KOPT-K1 (cell line): ENCODE measurements around the gene LAMA5.

Experiments
- H3K27ac ChIP-seq: fragments of 200-600 bp; sonication (generic); 2 replicates; pipeline ENCODE4 v1.5.1; 2016; ENCODE audit warnings: antibody characterized with exemption, mild to moderate bottlenecking, low read depth, low read length; ENCODE audit not compliant: poor library complexity, severe bottlenecking
- H3K36me3 ChIP-seq: fragments of 200-600 bp; sonication (generic); 2 replicates; pipeline ENCODE4 v1.5.1; 2017; ENCODE audit warnings: antibody characterized with exemption, mild to moderate bottlenecking, low read length, moderate library complexity; ENCODE audit not compliant: insufficient read depth
- H3K9me3 ChIP-seq: fragments of 200-600 bp; sonication (generic); 2 replicates; pipeline ENCODE4 v1.5.1; 2017; ENCODE audit warnings: antibody characterized with exemption, low read length, mild to moderate bottlenecking; ENCODE audit not compliant: insufficient read depth, poor library complexity, severe bottlenecking

Gene LAMA5

GRCh38 chr20:62370115-62370806, 3.1 kb upstream of the LAMA5 start:
- H3K36me3 ChIP-seq = no peaks in the 10 kb centered on the region
- no peak overlapping the region for H3K27ac ChIP-seq
- no peaks in the 10 kb centered on the region for H3K9me3 ChIP-seq

- no peaks in the 10 kb centered on the region for H3K36me3 ChIP-seq
- H3K9me3 ChIP-seq = no peaks in the 10 kb centered on the region
- no peak overlapping the region for H3K27ac ChIP-seq
These were observed 2.7 kb upstream of the LAMA5 start for GRCh38 chr20:62369815-62370114.

GRCh38 chr20:62368976-62369814, 2.1 kb upstream of the LAMA5 start:
- Histone ChIP-seq H3K27ac (no peak overlapping the region), H3K36me3 (no peaks in the 10 kb centered on the region), H3K9me3 (no peaks in the 10 kb centered on the region)

GRCh38 chr20:62368392-62368975, 1.4 kb upstream of the LAMA5 start:
- Histone ChIP-seq H3K36me3 (no peaks in the 10 kb centered on the region), H3K27ac (no peak overlapping the region), H3K9me3 (no peaks in the 10 kb centered on the region)

GRCh38 chr20:62367633-62368391, 700 bp upstream of the LAMA5 start:
- no peaks in the 10 kb centered on the region for H3K9me3 ChIP-seq
- no peak overlapping the region for H3K27ac ChIP-seq
- H3K36me3 ChIP-seq = no peaks in the 10 kb centered on the region

GRCh38 chr20:62366370-62367135, 559 bp downstream of the LAMA5 start:
- Histone ChIP-seq H3K9me3 (no peaks in the 10 kb centered on the region), H3K27ac (no peak overlapping the region), H3K36me3 (no peaks in the 10 kb centered on the region)

GRCh38 chr20:62365814-62366369, 1.2 kb downstream of the LAMA5 start:
- Histone ChIP-seq H3K9me3 (no peaks in the 10 kb centered on the region), H3K27ac (no peak overlapping the region), H3K36me3 (no peaks in the 10 kb centered on the region)

GRCh38 chr20:62364911-62365736, 2.0 kb downstream of the LAMA5 start:
- Histone ChIP-seq H3K9me3 (no peaks in the 10 kb centered on the region), H3K36me3 (no peaks in the 10 kb centered on the region), H3K27ac (no peak overlapping the region)

- no peaks in the 10 kb centered on the region for H3K36me3 ChIP-seq
- H3K27ac ChIP-seq = no peak overlapping the region
- H3K9me3 ChIP-seq = no peaks in the 10 kb centered on the region
These were observed 2.9 kb downstream of the LAMA5 start for GRCh38 chr20:62363920-62364851.

- no peak overlapping the region for H3K27ac ChIP-seq
- no peaks in the 10 kb centered on the region for H3K9me3 ChIP-seq
- H3K36me3 ChIP-seq = no peaks in the 10 kb centered on the region
These were observed 3.9 kb downstream of the LAMA5 start for GRCh38 chr20:62362991-62363919.

GRCh38 chr20:62362590-62362940, 4.5 kb downstream of the LAMA5 start:
- Histone ChIP-seq H3K36me3 (no peaks in the 10 kb centered on the region), H3K27ac (no peak overlapping the region), H3K9me3 (no peaks in the 10 kb centered on the region)
